HUDEP-2 (cell line): Measurements from ENCODE around the gene COX19.
A peak's percentile ranks its signal among the peaks of the same experiment; 100 is the strongest.
"Not testable (repeated sequence)": the region's sequence is repeated elsewhere in the genome, so short reads cannot be mapped to it uniquely, and the experiment has no call there.

Source experiments
- DNase-seq, 76 experiments: peaks; one replicate each; lab custom pipeline; 2025; ENCODE audit not compliant: unreplicated experiment in 76 of 76; lab: John Stamatoyannopoulos, UW

Gene COX19

DNA sequence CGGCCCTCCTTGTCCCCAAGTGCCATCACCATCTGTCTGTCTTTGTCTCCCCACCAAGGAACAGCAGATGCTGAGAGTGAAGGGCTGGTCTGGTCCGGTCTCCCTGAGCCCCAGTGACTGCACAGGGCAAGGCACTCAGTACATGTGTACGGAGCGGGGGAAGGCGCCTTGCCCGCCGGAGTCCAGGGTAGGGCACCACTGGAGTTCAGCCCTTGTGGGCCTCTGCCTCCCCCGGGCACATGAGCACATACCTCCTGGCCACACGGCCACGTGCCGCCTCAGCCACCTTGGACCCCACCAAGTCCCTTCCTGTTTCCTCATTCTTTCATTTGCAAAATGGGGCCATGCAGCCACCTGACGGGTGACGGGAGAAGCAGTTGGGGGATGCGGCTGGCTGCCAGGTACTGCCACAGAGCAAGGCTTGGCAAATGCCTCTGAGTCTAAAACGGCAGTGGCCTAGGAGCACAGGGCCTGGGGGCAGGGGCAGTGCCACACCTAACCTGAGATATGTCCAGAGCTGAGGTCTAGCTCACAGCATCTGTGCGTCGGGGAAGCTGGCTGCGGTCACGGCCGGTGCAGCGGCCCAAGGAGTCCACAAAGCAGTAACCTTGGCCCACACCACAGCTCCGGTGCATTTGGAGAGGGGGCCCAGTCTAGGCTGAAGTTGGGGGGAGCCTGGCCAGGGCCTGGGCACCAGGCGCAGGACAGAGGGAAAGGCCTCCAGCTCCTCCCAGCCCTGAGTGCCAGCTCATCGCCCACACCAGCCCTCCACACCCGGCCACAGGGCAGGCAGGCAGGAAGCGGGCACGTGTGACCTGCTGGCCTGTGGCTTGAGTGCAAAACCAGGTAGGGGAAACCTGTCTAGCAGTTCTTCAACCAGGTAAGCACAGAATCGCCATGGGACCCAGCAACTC, 26.1 kb downstream of the COX19 start:
- no peak for DNase-seq

DNA sequence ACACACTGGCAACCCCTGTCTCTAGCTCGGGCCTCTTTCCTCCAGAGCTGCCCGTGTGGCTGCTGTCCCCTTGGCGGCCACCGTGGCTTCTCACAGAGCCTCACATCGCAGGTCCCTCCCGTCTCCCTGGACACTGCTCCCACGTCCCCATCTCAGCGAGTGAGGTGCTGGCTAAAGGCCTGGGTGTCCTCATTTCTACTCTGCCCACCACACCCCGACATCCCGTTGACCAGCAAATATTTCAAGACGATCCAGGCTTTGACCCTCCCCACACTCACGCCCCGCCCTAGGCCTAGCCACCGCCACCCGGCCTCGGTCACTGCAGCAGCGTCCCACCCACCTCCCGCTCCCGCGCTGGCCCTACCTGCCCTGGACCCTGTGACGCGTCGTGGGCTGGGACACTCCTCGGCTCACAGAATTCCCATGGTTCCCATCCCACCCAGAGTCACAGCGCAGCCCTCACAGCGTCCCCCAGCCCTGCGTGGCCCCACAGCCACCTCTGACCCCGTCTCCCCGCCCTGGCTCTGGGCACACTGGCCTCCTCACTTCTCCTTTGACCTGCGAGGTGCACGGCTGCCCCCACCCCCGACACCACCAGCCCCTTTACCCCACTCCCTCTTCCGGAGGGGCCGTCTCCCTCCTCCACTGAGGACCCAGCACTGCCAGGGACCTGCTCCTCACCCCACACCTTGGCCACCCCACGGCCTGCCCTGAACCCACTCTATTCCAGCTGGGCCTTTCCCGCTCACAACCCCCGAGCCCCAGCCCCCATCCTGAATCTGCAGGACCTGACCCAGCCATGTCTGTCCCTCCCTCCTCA, 27.7 kb downstream of the COX19 start:
- no peak for DNase-seq

DNA sequence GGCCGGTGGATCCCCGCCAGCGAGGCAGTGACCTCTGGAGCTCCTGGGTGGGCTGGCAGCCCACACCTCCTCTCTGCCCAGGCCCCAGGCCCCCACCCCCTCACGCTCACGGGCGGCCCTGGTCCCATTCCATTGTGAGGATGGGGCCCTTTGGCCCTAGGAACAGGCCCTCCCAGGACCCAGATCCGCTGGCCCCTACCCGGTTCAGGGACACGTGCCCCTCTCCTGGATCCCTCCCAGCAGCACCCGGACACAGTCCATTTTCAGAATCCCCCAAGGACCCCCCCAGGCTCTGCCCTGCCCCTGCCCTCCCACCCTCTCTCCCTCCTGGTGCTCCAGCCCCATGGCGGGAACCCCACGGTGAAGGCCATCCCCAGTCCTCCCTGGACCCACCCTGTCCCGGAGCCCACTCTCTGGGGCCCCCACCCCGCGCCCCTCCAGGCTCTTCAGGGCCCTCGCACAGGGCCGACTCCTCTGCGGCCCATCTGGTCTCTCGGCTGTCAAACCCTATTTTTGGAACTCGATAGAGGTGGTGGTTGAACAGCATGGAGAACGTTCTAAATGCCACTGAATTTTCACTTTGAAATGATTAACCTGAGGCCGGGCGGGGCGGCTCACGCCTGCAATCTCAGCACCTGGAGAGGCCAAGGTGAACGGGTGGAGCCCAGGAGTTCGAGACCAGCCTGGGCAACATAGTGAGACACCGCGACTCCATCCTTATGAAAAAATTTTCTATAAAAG, 28.9 kb downstream of the COX19 start:
- no peak for DNase-seq

DNA sequence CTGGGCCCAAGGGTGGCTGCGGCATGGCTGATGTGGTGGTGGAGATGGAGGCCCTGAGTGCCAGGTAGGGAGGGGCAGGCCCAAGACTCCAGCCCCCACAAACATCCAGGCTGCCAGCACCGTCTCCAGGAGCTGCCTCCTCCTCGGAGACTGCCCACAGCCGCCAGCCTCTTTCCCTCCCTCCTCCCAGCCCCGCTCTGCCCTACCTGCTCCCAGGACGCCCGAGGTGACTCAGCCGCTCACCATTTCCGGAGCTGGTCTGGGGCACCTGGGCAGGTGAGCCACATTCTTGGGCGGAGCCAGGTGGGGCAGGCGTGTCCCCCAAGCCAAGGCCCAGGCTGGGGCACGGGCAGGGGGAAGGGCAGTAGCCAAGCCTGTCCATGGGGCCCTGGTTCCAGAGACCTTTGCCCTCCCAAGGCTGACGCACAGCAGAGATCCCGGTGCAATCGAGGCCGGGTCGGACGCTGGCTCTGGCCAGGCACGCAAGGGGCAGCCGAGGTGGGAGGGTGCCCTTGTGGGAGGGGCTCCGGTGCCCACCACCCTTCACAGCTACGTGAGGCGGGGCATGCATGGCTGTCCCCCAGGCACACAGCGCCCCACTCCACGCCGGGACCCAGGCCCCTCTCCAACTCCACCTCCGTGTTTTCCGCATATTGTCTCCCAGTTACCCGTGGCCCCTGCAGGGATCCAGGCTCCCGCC, 29.6 kb downstream of the COX19 start:
- DNase-seq = no peak

GRCh38 chr7:945147-945555, 30.2 kb downstream of the COX19 start:
- no peak for DNase-seq

DNA sequence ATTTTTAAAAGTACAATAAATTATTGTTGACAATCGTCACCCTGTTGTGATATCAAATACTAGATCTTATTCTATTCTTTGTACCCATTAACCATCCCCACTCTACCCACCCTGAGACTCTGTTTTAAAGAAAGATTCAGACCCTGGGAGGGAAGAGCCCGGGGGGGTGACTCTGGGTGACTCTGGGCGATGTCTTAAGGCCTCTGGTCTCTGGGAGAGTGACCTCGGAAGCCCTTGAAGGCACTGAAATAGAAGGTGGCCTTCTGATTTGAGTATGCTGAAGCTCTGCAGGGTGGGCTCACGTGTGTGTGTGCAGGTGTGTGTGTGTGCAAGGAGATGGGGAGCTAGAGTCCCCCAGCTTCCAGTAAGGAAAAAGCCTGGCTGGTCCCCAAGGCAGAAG, 30.6 kb downstream of the COX19 start:
- DNase-seq = no peak

DNA sequence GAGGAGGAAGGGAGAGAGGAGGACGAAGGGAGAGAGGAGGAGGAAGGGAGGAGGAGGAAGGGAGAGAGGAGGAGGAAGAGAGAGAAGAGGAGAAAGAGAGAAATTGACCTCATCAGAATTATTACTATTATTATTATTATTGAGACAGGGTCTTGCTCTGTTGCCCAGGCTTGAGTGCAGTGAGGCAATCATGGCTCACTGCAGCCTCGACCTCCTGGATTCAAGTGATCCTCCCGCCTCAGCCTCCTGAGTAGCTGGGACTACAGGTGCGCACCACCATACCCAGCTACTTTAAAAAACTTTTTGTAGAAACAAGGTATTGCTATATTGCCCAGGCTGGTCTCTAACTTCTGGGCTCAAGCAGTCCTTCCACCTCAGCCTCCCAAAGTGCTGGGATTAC, 31.6 kb downstream of the COX19 start:
- not testable (repeated sequence) for DNase-seq

DNA sequence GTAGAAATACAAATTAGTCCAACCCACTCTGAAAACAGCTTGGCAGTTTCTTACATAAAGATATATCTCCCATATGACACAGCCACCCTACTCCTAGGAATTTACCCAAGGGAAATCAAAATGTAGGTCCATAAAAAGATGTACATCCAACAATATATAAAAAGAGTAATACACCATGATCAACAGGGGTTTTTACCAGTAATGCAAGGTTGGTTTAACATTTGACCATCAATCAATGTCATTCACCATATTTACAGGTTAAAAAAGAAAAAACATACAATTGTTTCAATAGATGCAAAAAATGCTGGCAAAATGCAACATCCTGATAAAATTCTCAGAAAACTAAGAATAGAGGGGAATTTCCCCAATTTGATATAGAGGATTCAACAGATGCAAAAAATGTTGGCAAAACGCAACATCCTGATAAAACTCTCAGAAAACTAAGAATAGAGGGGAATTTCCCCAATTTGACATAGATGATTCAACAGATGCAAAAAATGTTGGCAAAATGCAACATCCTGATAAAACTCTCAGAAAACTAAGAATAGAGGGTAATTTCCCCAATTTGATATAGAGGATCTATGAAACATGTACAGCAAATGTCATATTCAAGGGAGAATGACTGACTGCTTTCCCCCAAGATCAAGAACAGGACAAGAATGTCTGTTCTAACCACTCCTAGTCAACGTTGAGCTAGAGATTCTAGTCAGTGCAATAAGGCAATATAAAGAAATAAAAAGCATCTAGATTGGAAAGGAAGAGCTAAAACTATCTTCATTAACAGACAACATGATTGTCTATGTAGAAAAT, 34.5 kb downstream of the COX19 start:
- no peak for DNase-seq

- no peak for DNase-seq
These were observed 35.5 kb downstream of the COX19 start for GRCh38 chr7:939843-940242.

GRCh38 chr7:938546-939185, 36.7 kb downstream of the COX19 start:
- DNase-seq = no peak

DNA sequence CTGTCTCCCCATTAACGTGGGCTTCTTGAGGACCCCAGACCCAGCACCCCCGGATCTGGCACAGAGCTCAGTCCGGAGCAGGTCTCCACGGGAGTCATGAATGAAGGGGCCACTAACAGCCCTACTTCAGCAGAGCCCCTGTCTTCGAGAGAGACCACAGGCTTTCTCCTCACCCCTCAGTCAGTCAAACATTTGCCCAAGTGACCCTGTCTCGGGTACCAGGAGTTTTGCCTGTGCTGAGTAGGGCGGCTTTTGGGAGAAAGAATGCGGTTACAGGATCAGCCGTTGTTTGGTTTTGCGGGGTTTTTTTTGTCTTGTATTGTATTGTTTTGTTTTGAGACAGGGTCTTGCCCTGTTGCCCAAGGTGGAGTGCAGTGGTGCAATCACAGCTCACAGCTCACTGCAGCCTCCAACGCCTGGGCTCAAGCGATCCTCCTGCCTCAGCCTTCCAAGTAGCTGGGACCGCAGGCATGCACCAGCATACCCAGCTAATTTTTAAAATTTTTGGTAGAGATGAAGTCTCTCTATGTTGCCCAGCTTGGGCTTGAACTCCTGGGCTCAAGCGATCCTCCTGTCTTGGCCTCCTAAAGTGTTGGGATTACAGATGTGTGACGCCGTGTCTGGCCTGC, 37.4 kb downstream of the COX19 start:
- no peak for DNase-seq

- peak in 2 of 76 experiments; percentile 9 to 10 for DNase-seq
These were observed 38.8 kb downstream of the COX19 start for GRCh38 chr7:936386-937054.

- no peak for DNase-seq
These were observed 39.4 kb downstream of the COX19 start for GRCh38 chr7:935874-936385.

GRCh38 chr7:935164-935873, 40.0 kb downstream of the COX19 start:
- DNase-seq = no peak

DNA sequence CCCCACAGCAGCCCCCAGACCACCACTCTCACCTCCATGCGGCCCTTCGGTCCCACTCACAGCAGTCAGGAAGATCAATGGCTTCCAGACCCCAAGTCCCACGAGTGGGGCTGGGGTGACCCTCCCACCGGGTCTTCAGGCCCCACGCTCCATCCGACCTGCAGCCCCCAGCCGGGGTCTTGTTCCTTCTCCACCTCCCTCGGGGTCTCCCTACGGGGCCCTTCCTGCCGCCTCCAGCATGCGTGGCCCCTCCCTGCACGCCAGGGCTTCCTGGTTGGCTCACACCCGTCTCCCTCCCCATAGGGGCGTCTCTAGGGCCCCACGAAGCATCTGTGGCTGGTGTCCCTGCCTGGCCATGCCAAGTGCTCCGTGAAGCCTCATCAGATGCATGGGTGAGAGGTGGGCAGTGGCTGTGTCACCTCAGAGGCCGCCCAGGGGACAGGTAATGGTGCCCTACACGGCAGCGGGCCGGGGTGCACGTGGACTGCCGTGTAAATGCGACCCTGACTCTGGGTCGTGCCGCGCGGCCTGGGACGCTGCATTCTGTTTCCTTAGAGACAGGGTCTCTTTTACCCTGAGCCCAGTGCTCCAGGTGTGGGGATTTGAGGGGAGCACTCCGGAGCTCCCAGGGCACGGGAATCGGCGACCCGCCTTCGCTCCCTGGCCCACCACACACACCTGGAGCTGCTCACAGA, 40.7 kb downstream of the COX19 start:
- DNase-seq = no peak

DNA sequence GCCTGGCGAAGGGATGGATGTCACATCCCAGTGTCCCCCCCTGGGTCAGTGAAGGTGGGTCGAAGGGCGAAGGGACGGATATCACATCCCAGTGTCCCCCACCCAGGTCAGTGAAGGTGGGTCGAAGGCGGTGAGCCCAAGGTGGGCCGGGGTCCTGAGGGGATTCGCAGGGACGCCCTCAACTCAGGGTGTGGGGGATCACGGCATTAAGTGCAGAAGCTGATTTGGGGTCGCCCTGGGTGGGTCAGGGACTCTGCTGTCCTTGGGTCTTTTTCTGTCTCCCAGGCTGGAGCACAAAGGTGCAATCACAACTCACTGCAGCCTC, 42.7 kb downstream of the COX19 start:
- no peak for DNase-seq
